RWPE1 (cell line): ENCODE measurements around the gene COX8A.
A peak's percentile ranks its signal among the peaks of the same experiment; 100 is the strongest.

ENCODE experiments used
- CTCF ChIA-PET: fragments of 350-600 bp; sonication (Branson Sonifier 250); formaldehyde crosslinking; extraction: SDS; loops from one replicate; lab custom pipeline; 2021; lab: Yijun Ruan, JAX
- POLR2A ChIA-PET: fragments of 400-600 bp; formaldehyde crosslinking; extraction: SDS; loops from one replicate; lab custom pipeline; 2020; ENCODE audit warnings: antibody characterized with exemption; ENCODE audit not compliant: low non-redundant PET; lab: Yijun Ruan, JAX
- DNase-seq: peaks from one replicate; pipeline ENCODE4 v3.0.0; 2012; ENCODE audit warnings: low spot score
- H3K27ac ChIP-seq: fragments of 450-650 bp; 2 replicates; pipeline ENCODE4 v1.5.1; 2017
- CTCF ChIP-seq: fragments of 450-650 bp; conservative IDR thresholded peaks from 2 replicates; pipeline ENCODE4 v1.5.1; 2017; ENCODE audit warnings: low read depth, mild to moderate bottlenecking

COX8A gene

GRCh38 chr11:64010783-64011182, 36.4 kb downstream of the COX8A start:
- POLR2A ChIA-PET: no interaction called here
- no peak overlapping the region for H3K27ac ChIP-seq
- DNase-seq: no peak
- CTCF ChIA-PET: interaction anchor here (0.9 kb wide), 1 partner anchor 10 kb away, joined by 3 read pairs; no protein-coding TSS in a partner anchor
- no peak for TF ChIP-seq CTCF

DNA sequence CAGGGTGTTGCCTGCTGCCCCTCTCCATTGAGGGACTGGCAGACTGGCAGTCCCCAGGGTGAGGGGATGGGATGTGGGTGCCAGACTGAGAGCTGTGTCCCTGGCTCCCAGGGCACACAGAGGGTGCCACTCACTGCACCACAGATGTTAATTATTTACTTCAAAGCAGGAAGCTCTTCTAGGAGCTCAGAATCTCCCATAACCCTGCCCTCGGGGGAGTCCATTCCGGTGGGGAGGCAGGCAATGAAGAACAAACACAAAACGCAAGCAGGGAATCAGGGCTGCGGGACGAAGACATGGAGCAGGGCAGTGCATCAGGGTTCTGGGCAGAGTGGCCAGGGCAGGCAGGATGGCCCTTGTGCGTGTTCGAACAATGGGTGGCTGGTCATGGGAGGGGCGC, 37.0 kb downstream of the COX8A start:
- TF ChIP-seq CTCF: no peak
- CTCF ChIA-PET: interaction anchor here (0.9 kb wide), 1 partner anchor 10 kb away, joined by 3 read pairs; no protein-coding TSS in a partner anchor
- no peak for DNase-seq

GRCh38 chr11:64013141-64013896, 38.9 kb downstream of the COX8A start:
- peak overlapping the region; percentile 6; the same call in 1 of the 2 replicates for H3K27ac ChIP-seq
- no peak for DNase-seq
- no peak for TF ChIP-seq CTCF
- CTCF ChIA-PET: no interaction called here
- POLR2A ChIA-PET: interaction anchor here (0.6 kb wide), 1 partner anchor 138 kb away, joined by 7 read pairs; no protein-coding TSS in a partner anchor

More for the DNA sequence above, 37.0 kb downstream of the COX8A start:
- POLR2A ChIA-PET: no interaction called here
- H3K27ac ChIP-seq: no peak overlapping the region

GRCh38 chr11:64014356-64014755, 39.9 kb downstream of the COX8A start:
- ChIA-PET POLR2A (interaction anchor here (0.6 kb wide), 1 partner anchor 139 kb away, joined by 7 read pairs; no protein-coding TSS in a partner anchor), CTCF (no interaction called here)
- DNase-seq: no peak
- TF ChIP-seq CTCF: no peak
- H3K27ac ChIP-seq: no peak overlapping the region

GRCh38 chr11:64015510-64015909, 41.1 kb downstream of the COX8A start:
- TF ChIP-seq CTCF: no peak
- no peak for DNase-seq
- ChIA-PET POLR2A (no interaction called here), CTCF (interaction anchor here (0.5 to 0.7 kb wide), 3 partner anchors 134 to 500 kb away, joined by 4 to 5 read pairs (median 4); no protein-coding TSS in a partner anchor)
- no peak overlapping the region for H3K27ac ChIP-seq

- no peak overlapping the region for H3K27ac ChIP-seq
- no peak for TF ChIP-seq CTCF
- no peak for DNase-seq
- ChIA-PET POLR2A (no interaction called here), CTCF (interaction anchor here (0.5 kb wide), 1 partner anchor 133 kb away, joined by 5 read pairs; no protein-coding TSS in a partner anchor)
Measured at GRCh38 chr11:64015935-64016845, 41.8 kb downstream of the COX8A start.
